HEK293T (cell line): ENCODE measurements around the gene ANKRD11.

Experiments used
- CTBP1 ChIP-seq: fragments of 450-650 bp; IDR thresholded peaks from 2 replicates; pipeline ENCODE4 v1.6.1; 2016; ENCODE audit warnings: borderline replicate concordance
- ELF4 ChIP-seq: fragments of 450-650 bp; IDR thresholded peaks from 2 replicates; pipeline ENCODE4 v1.6.1; 2017; ENCODE audit warnings: antibody characterized with exemption
- LEF1 ChIP-seq: fragments of 450-650 bp; IDR thresholded peaks from 2 replicates; pipeline ENCODE4 v1.6.1; 2017; ENCODE audit warnings: mild to moderate bottlenecking, borderline replicate concordance
- SP1 ChIP-seq: fragments of 450-650 bp; IDR thresholded peaks from 2 replicates; pipeline ENCODE4 v1.6.1; 2017
- SUZ12 ChIP-seq: fragments of 450-650 bp; IDR thresholded peaks from 2 replicates; pipeline ENCODE4 v1.6.1; 2016; ENCODE audit warnings: mild to moderate bottlenecking

DNA sequence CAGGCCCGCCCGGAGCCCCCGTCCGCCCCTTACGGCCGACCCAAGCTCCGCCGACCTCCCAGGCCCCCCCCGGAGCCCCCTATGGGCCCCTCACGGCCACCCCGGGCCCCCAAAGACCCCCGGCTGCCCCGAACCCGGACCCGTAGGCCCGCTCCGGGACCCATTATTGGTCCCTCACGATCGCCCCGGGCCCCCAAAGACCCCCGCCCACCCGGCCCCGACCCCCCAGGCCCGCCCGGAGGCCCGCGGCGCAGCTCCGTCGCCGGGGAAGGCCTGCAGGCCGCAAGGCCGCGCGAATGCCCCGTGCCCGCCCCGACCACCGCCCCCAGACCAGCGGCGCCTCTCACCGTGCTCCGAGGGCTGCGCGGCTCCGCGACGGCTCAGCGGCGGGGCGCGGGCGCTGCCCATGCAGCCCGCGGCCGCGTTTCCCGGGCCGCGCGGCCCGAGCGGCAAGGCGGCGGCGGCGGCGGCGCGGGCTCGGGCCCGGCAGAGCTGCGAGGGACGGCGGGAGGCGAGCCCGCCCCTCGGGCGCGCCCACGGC lies 393 bp downstream of the ANKRD11 start:
- TF ChIP-seq CTBP1 = no peak
- TF ChIP-seq SUZ12 = no peak
- TF ChIP-seq LEF1 = no peak
- no peak for TF ChIP-seq SP1
- no peak for TF ChIP-seq ELF4
